ENCODE measurements around the gene FLCN. TPM values are rescaled to one million over a fixed set of nuclear protein-coding genes. Genes with fewer than 3 reads are reported as not detected.
"Not testable (repeated sequence)": the region's sequence is repeated elsewhere in the genome, so short reads cannot be mapped to it uniquely, and the experiment has no call there.

FLCN gene
- total and polyA plus RNA-seq, 9 donors, result 17.4 to 37.3 (median 23.7) TPM

DNA sequence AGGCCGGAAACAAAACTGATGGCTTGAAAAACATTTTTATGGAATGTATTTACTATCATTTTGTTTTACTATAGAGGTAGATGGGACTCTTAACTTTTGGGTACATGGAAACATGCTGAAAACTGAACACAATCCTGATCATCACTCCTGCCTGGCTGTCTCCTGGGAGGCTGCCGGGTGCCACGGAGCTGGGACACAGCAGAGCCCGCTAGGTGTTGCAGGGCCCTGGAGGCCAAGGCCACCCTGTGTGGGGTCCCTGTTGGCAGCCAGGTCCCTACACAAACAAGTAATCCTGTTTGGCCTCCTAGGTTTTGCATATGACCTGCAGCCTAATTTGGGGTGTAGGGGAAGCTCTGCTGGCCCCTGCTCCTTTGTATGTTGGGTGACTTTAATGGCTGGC is 48.4 kb downstream of the FLCN start:
- Histone ChIP-seq H3K9me3 (replicated peaks; ENCODE audit: control insufficient read depth, low read depth, low read length) (no peaks in the 10 kb centered on the region), H3K4me1 (ENCODE audit: control insufficient read depth, insufficient read depth, low read length) (peaks cover 23% of the 10 kb centered on the region), H3K4me3 (ENCODE audit: low read length) (no peak overlapping the region), H3K36me3 (ENCODE audit: control insufficient read depth, insufficient read depth, low read length) (peaks cover 44% of the 10 kb centered on the region), H3K27me3 (ENCODE audit: control insufficient read depth, insufficient read depth, low read length) (no peaks in the 10 kb centered on the region), H3K27ac (ENCODE audit: low read length) (no peak overlapping the region)
- no peak for DNase-seq
- 100% methylated on average over 2 of the region's 4 CpGs for WGBS (ENCODE audit: insufficient coverage)

- Histone ChIP-seq H3K9me3 (replicated peaks; ENCODE audit: control insufficient read depth, low read depth, low read length) (no peaks in the 10 kb centered on the region), H3K27ac (ENCODE audit: low read length) (no peak overlapping the region), H3K27me3 (ENCODE audit: control insufficient read depth, insufficient read depth, low read length) (no peaks in the 10 kb centered on the region), H3K4me3 (ENCODE audit: low read length) (no peak overlapping the region), H3K4me1 (ENCODE audit: control insufficient read depth, insufficient read depth, low read length) (peaks cover 23% of the 10 kb centered on the region), H3K36me3 (ENCODE audit: control insufficient read depth, insufficient read depth, low read length) (peaks cover 59% of the 10 kb centered on the region)
- DNase-seq, result no peak
- WGBS (ENCODE audit: insufficient coverage), result 67% methylated on average over 13 of the region's 14 CpGs
Measured at GRCh38 chr17:17186551-17187505, 50.1 kb downstream of the FLCN start.

DNA sequence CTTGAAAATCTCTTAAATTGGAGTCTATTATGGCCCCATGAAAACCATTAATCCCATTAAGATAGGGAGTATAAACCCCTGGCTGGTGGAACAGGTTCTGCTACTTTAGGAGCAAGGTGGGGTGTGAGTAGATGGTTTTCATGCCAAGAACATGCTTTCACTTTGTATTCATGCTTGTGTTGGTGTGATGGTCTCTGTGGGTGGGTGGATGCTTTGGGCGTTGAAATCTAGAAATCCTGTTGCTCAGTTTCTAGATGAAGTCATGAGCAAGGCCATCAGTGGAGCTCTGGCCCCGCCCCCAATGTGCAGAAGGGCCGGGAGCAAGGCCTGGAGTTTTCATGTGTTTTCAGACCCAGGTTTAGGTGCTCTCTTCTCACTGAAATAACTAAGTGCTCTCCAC is 50.9 kb downstream of the FLCN start:
- Histone ChIP-seq H3K27ac (ENCODE audit: low read length) (no peak overlapping the region), H3K27me3 (ENCODE audit: control insufficient read depth, insufficient read depth, low read length) (no peaks in the 10 kb centered on the region), H3K4me1 (ENCODE audit: control insufficient read depth, insufficient read depth, low read length) (peaks cover 20% of the 10 kb centered on the region), H3K4me3 (ENCODE audit: low read length) (no peak overlapping the region), H3K36me3 (ENCODE audit: control insufficient read depth, insufficient read depth, low read length) (peaks cover 64% of the 10 kb centered on the region), H3K9me3 (replicated peaks; ENCODE audit: control insufficient read depth, low read depth, low read length) (no peaks in the 10 kb centered on the region)
- no peak for DNase-seq
- WGBS (ENCODE audit: insufficient coverage), result 64% methylated on average over 2 of the region's 3 CpGs

DNA sequence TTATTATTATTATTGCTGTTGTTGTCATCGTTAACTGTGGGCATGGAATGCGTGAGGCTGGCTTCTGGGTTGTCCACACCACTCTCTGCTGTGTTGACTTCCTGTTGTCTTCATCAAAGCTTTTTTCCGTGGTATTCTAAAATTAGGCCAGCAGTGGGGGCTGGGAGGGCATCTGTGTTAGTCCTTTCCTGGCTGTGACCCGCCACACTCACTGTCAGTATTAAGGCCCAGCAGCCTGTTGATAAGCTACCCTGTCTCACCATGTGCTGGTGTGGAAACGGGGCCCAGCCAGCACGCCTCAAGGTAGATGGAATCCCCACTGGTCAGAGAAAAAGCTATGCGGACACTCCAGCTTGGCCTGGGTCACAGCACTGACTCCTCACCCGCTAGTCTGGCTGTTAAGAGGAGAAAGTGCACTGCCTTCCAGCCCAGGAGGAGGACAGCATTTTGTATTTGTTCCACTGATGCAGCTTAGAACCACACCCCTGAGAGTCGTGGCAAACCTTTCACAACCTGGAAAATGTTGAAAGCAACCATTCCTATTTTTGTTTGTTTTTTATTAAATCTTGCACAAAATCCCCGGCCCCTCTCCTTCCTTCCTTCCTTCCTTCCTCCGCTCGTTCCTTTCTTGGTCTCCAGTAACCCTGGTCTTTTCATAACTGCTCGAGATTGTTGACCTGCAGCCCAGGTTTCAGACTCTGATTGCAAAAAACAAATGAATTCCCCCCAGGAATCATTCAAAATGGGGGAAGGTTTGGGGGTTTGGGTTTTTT is 51.8 kb downstream of the FLCN start:
- not testable (repeated sequence) for H3K27me3 ChIP-seq (ENCODE audit: control insufficient read depth, insufficient read depth, low read length); H3K4me3 ChIP-seq (ENCODE audit: low read length); DNase-seq; H3K27ac ChIP-seq (ENCODE audit: low read length); H3K9me3 ChIP-seq (replicated peaks; ENCODE audit: control insufficient read depth, low read depth, low read length)
- peaks cover 19% of the 10 kb centered on the region for H3K4me1 ChIP-seq (ENCODE audit: control insufficient read depth, insufficient read depth, low read length)
- 70% methylated on average over 2 of the region's 13 CpGs for WGBS (ENCODE audit: insufficient coverage)
- H3K36me3 ChIP-seq (ENCODE audit: control insufficient read depth, insufficient read depth, low read length), result peaks cover 72% of the 10 kb centered on the region

- peaks cover 19% of the 10 kb centered on the region for H3K4me1 ChIP-seq (ENCODE audit: control insufficient read depth, insufficient read depth, low read length)
- no peak overlapping the region for H3K27ac ChIP-seq (ENCODE audit: low read length)
- no peak overlapping the region for H3K4me3 ChIP-seq (ENCODE audit: low read length)
- H3K36me3 ChIP-seq (ENCODE audit: control insufficient read depth, insufficient read depth, low read length), result peaks cover 77% of the 10 kb centered on the region
- WGBS (ENCODE audit: insufficient coverage), result 95% methylated on average over 2 of the region's 4 CpGs
- DNase-seq, result no peak
- no peaks in the 10 kb centered on the region for H3K27me3 ChIP-seq (ENCODE audit: control insufficient read depth, insufficient read depth, low read length)
- H3K9me3 ChIP-seq (replicated peaks; ENCODE audit: control insufficient read depth, low read depth, low read length), result no peaks in the 10 kb centered on the region
Measured at GRCh38 chr17:17183744-17184143, 53.2 kb downstream of the FLCN start.

DNA sequence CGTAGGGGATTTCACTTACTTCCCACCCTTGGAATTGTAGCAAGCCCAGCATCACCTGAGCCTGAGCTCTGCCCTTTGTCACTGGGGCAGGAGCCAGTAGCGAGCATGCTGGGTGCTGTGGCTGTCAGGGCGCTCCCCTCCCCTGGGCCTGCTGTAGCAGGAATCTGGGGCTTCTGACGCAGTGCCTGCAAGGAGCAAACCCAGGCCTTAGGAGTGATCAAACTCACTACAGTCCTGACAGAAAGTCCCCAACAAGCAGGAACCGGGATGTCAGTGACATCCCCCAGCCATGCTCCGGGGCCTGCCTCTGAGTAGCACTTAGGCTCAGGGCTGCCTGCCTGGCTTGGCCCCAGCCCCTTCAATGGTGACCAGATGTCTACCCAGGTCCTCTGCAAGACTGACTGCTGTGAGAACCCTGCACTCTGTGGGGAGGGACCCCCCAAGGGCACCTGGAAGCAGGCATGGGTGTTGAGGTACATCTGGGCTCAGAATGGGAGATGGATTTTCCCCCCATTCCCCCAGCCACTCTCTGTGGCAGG is 54.3 kb downstream of the FLCN start:
- H3K4me1 ChIP-seq (ENCODE audit: control insufficient read depth, insufficient read depth, low read length), result peaks cover 19% of the 10 kb centered on the region
- no peak overlapping the region for H3K4me3 ChIP-seq (ENCODE audit: low read length)
- WGBS (ENCODE audit: insufficient coverage), result 93% methylated on average over 5 of the region's 6 CpGs
- H3K9me3 ChIP-seq (replicated peaks; ENCODE audit: control insufficient read depth, low read depth, low read length), result no peaks in the 10 kb centered on the region
- H3K27ac ChIP-seq (ENCODE audit: low read length), result no peak overlapping the region
- H3K27me3 ChIP-seq (ENCODE audit: control insufficient read depth, insufficient read depth, low read length), result no peaks in the 10 kb centered on the region
- DNase-seq, result no peak
- H3K36me3 ChIP-seq (ENCODE audit: control insufficient read depth, insufficient read depth, low read length), result peaks cover 78% of the 10 kb centered on the region

DNA sequence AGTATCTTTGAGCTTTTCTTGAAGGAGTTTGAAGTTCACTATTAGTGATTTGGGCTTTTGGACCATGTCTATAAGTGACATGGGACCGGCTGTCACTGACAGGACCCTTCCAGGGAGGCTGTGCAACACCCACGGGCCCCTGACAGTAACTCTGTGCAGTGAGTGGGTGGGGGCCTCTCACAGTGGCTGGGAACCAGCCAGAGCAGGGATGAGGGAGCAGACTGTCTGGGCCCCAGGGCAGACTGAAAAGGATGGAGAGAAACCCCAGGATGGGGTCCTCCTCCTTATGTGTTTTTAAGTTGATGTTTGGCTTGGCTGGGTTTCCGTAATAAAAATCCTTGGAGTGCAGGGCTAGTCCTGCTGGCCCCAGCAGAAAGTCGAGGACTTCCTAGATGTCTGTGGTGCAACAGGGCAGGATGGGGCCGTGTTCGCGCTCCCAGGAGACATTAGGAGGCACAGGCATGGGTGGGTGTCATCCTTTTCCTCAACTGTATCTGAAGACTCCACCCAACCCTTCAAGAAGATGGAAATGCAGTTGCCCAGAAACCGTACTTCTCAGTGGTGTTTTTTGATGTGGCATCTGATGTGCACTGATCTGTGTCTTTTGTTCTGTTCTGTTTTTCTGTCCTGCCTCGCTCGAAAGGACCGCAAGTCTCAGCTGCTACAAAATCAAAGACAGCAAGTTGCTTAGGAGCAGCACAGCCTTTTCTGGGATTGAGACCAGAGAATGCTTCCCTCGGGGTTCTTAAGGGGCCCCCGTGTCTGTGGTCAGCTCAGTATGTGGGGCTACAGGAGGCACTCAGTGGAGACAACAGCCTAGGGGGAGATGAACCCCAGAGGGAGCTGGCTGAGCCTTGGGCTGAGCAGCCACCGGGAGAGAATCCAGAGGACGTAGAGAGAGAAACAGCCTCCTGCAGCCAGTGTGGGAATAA is 55.0 kb downstream of the FLCN start:
- no peaks in the 10 kb centered on the region for H3K27me3 ChIP-seq (ENCODE audit: control insufficient read depth, insufficient read depth, low read length)
- no peaks in the 10 kb centered on the region for H3K9me3 ChIP-seq (replicated peaks; ENCODE audit: control insufficient read depth, low read depth, low read length)
- DNase-seq, result peak; percentile 39
- WGBS (ENCODE audit: insufficient coverage), result 58% methylated on average over 12 of the region's 15 CpGs
- peaks cover 15% of the 10 kb centered on the region for H3K4me1 ChIP-seq (ENCODE audit: control insufficient read depth, insufficient read depth, low read length)
- H3K4me3 ChIP-seq (ENCODE audit: low read length), result no peak overlapping the region
- H3K36me3 ChIP-seq (ENCODE audit: control insufficient read depth, insufficient read depth, low read length), result peaks cover 79% of the 10 kb centered on the region
- no peak overlapping the region for H3K27ac ChIP-seq (ENCODE audit: low read length)

- H3K4me3 ChIP-seq (ENCODE audit: low read length), result no peak overlapping the region
- WGBS (ENCODE audit: insufficient coverage), result 56% methylated on average over 4 of the region's 13 CpGs
- peaks cover 11% of the 10 kb centered on the region for H3K4me1 ChIP-seq (ENCODE audit: control insufficient read depth, insufficient read depth, low read length)
- H3K27ac ChIP-seq (ENCODE audit: low read length), result no peak overlapping the region
- DNase-seq, result no peak
- peaks cover 82% of the 10 kb centered on the region for H3K36me3 ChIP-seq (ENCODE audit: control insufficient read depth, insufficient read depth, low read length)
- H3K9me3 ChIP-seq (replicated peaks; ENCODE audit: control insufficient read depth, low read depth, low read length), result no peaks in the 10 kb centered on the region
- H3K27me3 ChIP-seq (ENCODE audit: control insufficient read depth, insufficient read depth, low read length), result no peaks in the 10 kb centered on the region
Measured at GRCh38 chr17:17180741-17181525, 56.0 kb downstream of the FLCN start.

DNA sequence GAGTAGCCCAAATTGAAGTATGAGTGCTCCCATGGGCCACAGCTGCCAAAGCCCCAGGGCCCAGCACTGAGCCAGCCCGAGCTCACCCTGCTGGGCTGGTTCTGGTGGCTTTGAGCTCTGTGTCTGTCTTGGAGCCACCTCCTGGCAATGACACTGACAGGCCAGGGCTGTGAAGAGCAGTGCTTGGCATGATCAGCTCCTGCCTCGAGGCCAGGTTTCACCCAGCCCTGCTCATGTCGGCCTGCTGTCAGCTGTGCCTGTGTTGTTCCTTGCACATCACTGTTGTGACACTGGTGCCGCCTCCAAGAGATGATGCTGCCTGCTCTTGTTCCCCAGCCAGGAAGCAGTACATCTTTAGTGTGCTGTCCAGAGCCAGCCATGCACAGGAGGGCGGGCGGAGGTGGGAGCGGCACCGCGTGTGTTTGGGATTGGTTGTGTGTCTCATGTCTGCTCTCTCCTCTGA is 56.8 kb downstream of the FLCN start:
- Histone ChIP-seq H3K4me3 (ENCODE audit: low read length) (no peak overlapping the region), H3K4me1 (ENCODE audit: control insufficient read depth, insufficient read depth, low read length) (peaks cover 11% of the 10 kb centered on the region), H3K27me3 (ENCODE audit: control insufficient read depth, insufficient read depth, low read length) (no peaks in the 10 kb centered on the region), H3K9me3 (replicated peaks; ENCODE audit: control insufficient read depth, low read depth, low read length) (no peaks in the 10 kb centered on the region), H3K27ac (ENCODE audit: low read length) (no peak overlapping the region), H3K36me3 (ENCODE audit: control insufficient read depth, insufficient read depth, low read length) (peaks cover 86% of the 10 kb centered on the region)
- 87% methylated on average over 4 of the region's 9 CpGs for WGBS (ENCODE audit: insufficient coverage)
- no peak for DNase-seq
